K562 (cell line): Measurements from ENCODE around the gene TASP1. TPM values are rescaled to one million over a fixed set of nuclear protein-coding genes. Genes with fewer than 3 reads are reported as not detected.

ENCODE experiments used
- ATAC-seq: fragments of 200-7000 bp; cut with Tn5 transposase; 3 replicates; pipeline ENCODE4 v1.9.1; 2020; ENCODE audit warnings: moderate library complexity
- BruUV-seq: library from RNA; stranded (reverse); fragments of 400-500 nt; replicated peaks from 2 replicates; lab custom pipeline; 2021; lab: Mats Ljungman, UMichigan
- CTCF ChIA-PET: fragments of 300-600 bp; formaldehyde crosslinking; extraction: SDS; loops from one replicate; lab custom pipeline; 2021; ENCODE audit warnings: low intra/inter-chr PET ratio; lab: Yijun Ruan, JAX
- POLR2A ChIA-PET: fragments of 300-600, 350-650 bp; sonication (Branson Sonifier 250); formaldehyde crosslinking; extraction: SDS; loops from one replicate; lab custom pipeline; 2021; ENCODE audit warnings: antibody characterized with exemption, inconsistent platforms; lab: Yijun Ruan, JAX
- DNase-seq, 4 experiments: peaks; one replicate each; pipeline versions ENCODE4 v3.0.0 to v3.0.0-alpha.2; 2011 to 2018; ENCODE audit warnings: low spot score in 3 of 4, mixed read lengths in 3 of 4; ENCODE audit errors: extremely low read depth in 1 of 4
- FAIRE-seq: peaks from 2 replicates; lab custom pipeline; 2011; peaks lifted over from hg19 to GRCh38; lab: Jason Lieb, UNC
- H2AFZ ChIP-seq: 2 replicates; pipeline ENCODE4 v1.6.0; 2011; ENCODE audit warnings: low read depth, low read length, control low read depth, inconsistent platforms
- H3K27ac ChIP-seq: fragments of 200-600 bp; 3 replicates; pipeline ENCODE4 v1.8.0; 2011; ENCODE audit warnings: low read depth, mild to moderate bottlenecking, control low read depth, inconsistent platforms, low read length, moderate library complexity, mixed read lengths; ENCODE audit errors: extremely low read depth
- H3K27me3 ChIP-seq, 2 experiments: fragments of 300-600 bp in 1 of 2; 2 replicates in 1 of 2; 3 replicates in 1 of 2; pipeline versions ENCODE4 v1.6.0 to v1.8.0; 2011; ENCODE audit warnings: inconsistent platforms in 2 of 2, low read length in 2 of 2, mild to moderate bottlenecking in 1 of 2, mixed read lengths in 1 of 2, moderate library complexity in 1 of 2; ENCODE audit not compliant: control insufficient read depth in 2 of 2, insufficient read depth in 2 of 2
- H3K36me3 ChIP-seq: fragments of 300-600 bp; 3 replicates; pipeline ENCODE4 v1.8.0; 2011; ENCODE audit warnings: mild to moderate bottlenecking, low read length, inconsistent platforms; ENCODE audit not compliant: control insufficient read depth, insufficient read depth
- H3K4me1 ChIP-seq, 2 experiments: fragments of 200-600 bp in 1 of 2; replicated peaks in 1 of 2; 2 replicates in 1 of 2; 3 replicates in 1 of 2; pipeline versions ENCODE4 v1.5.1 to v1.8.0; 2011; ENCODE audit warnings: inconsistent platforms in 2 of 2, low read length in 2 of 2, mild to moderate bottlenecking in 1 of 2, mixed read lengths in 1 of 2, moderate library complexity in 1 of 2; ENCODE audit not compliant: control insufficient read depth in 2 of 2, insufficient read depth in 2 of 2
- H3K4me2 ChIP-seq: 2 replicates; pipeline ENCODE4 v1.6.1; 2011; ENCODE audit warnings: low read length, control low read depth, inconsistent platforms, mixed read lengths; ENCODE audit not compliant: insufficient read depth
- H3K4me3 ChIP-seq: fragments of 200-600 bp; sonication (generic), shearing (Covaris generic); 2 replicates; pipeline ENCODE4 v1.5.1; 2016; ENCODE audit warnings: control low read depth, inconsistent platforms
- H3K79me2 ChIP-seq: fragments of 200-600 bp; 3 replicates; pipeline ENCODE4 v1.8.0; 2011; ENCODE audit warnings: low read length, inconsistent platforms; ENCODE audit not compliant: control insufficient read depth, insufficient read depth
- H3K9ac ChIP-seq, 2 experiments: 2 replicates each; pipeline versions ENCODE4 v1.6.0 to v1.6.1; 2011; ENCODE audit warnings: low read depth in 2 of 2, low read length in 2 of 2, control low read depth in 1 of 2, inconsistent platforms in 1 of 2, mild to moderate bottlenecking in 1 of 2, mixed read lengths in 1 of 2; ENCODE audit not compliant: insufficient read depth in 1 of 2
- H3K9me1 ChIP-seq: one replicate; pipeline ENCODE4 v1.6.0; 2011; ENCODE audit warnings: inconsistent platforms, mild to moderate bottlenecking, low read length, moderate library complexity; ENCODE audit not compliant: control insufficient read depth, insufficient read depth
- H3K9me3 ChIP-seq: replicated peaks from 2 replicates; pipeline ENCODE4 v1.5.1; 2011; ENCODE audit warnings: low read depth, low read length, inconsistent platforms; ENCODE audit not compliant: control insufficient read depth, insufficient read depth
- H4K20me1 ChIP-seq: replicated peaks from 2 replicates; pipeline ENCODE4 v1.6.1; 2011; ENCODE audit warnings: low read length, inconsistent platforms, mixed read lengths; ENCODE audit not compliant: control insufficient read depth, insufficient read depth
- CBFA2T3 ChIP-seq: fragments of 450-650 bp; IDR thresholded peaks from 2 replicates; pipeline ENCODE4 v1.6.1; 2017
- CREB1 ChIP-seq, 2 experiments: sonication (generic) in 1 of 2; formaldehyde crosslinking in 1 of 2; IDR thresholded peaks; 2 replicates each; pipeline versions ENCODE4 v1.6.1 to v1.8.0; 2012 to 2022; ENCODE audit warnings: inconsistent platforms in 1 of 2, mild to moderate bottlenecking in 1 of 2, missing genetic modification reagents in 1 of 2, moderate library complexity in 1 of 2
- ELK1 ChIP-seq: sonication (generic); formaldehyde crosslinking; IDR thresholded peaks from 2 replicates; pipeline ENCODE4 v1.8.1; 2022; ENCODE audit warnings: missing genetic modification reagents
- MLX ChIP-seq, 2 experiments: fragments of 450-650 bp in 1 of 2; sonication (generic) in 1 of 2; formaldehyde crosslinking; conservative IDR thresholded peaks; 2 replicates each; pipeline versions ENCODE4 v1.4.0 to v1.8.1; 2020 to 2022; ENCODE audit warnings: mild to moderate bottlenecking in 1 of 2, missing genetic modification reagents in 1 of 2
- MTA2 ChIP-seq: fragments of 450-650 bp; IDR thresholded peaks from 2 replicates; pipeline ENCODE4 v1.6.1; 2016; ENCODE audit warnings: low read depth
- MXD1 ChIP-seq: fragments of 250-450 bp; sonication (Bioruptor Pico); IDR thresholded peaks from 2 replicates; pipeline ENCODE4 v1.8.0; 2021; ENCODE audit warnings: borderline replicate concordance, mild to moderate bottlenecking, moderate library complexity; ENCODE audit not compliant: poor library complexity, severe bottlenecking
- RBBP5 ChIP-seq: fragments of 200-600 bp; sonication (generic); IDR thresholded peaks from 2 replicates; pipeline ENCODE4 v1.6.1; 2012; ENCODE audit warnings: borderline replicate concordance, mild to moderate bottlenecking, low read length, control low read depth, inconsistent platforms; ENCODE audit not compliant: insufficient read depth, poor library complexity, severe bottlenecking
- SRSF1 ChIP-seq: fragments of 200-400 bp; formaldehyde crosslinking; IDR thresholded peaks from 2 replicates; pipeline ENCODE4 v1.6.1; 2017; ENCODE audit warnings: mild to moderate bottlenecking, low read depth, low read length, moderate library complexity
- ZNF197 ChIP-seq: fragments of 200-800 bp; sonication (Bioruptor generic); IDR thresholded peaks from 2 replicates; pipeline ENCODE4 v1.6.1; 2016; ENCODE audit warnings: low read depth, missing genetic modification characterization, missing compliant biosample characterization
- WGBS: fragments of 100-300 bp; shearing (Covaris generic); methylation state at CpG from one replicate; pipeline ENCODE4 v1.1.6; 2016; ENCODE audit warnings: low coverage, mixed read lengths; ENCODE audit not compliant: insufficient coverage; ENCODE audit errors: missing lambda C conversion rate; 5-methylcytosine and 5-hydroxymethylcytosine counted together
- in situ Hi-C: fragments of 300-500 bp; cut with MboI; formaldehyde crosslinking; loops from 4 replicates; pipeline ENCODE4 v1.15.0; 2018; ENCODE audit warnings: inconsistent platforms, mixed read lengths
- intact Hi-C: fragments of 100-400 bp; cut with micrococcal nuclease; formaldehyde crosslinking; loops from 2 replicates; pipeline ENCODE4 v1.14.2; 2022
- polyA plus RNA-seq, 8 experiments: library from polyadenylated mRNA; depleted of rRNA in 4 of 8; stranded (reverse) in 5 of 8; unstranded in 3 of 8; fragments of >200 nt; fragmentation: Nextera tagmentation in 2 of 8; fragmentation: Illumina TruSeq in 1 of 8; extraction: Ambion mirVana in 2 of 8; extraction: Trizol in 1 of 8; gene quantifications; 2 replicates each; pipeline versions ENCODE4 v1.2.1 to v1.2.3, GENCODE V29; 2011 to 2014; ENCODE audit warnings: inconsistent platforms in 1 of 8, missing spikeins in 1 of 8
- total RNA-seq, 7 experiments: library from RNA; depleted of rRNA in 6 of 7; stranded (reverse); fragments of >200 nt in 6 of 7; fragmentation: Illumina TruSeq in 2 of 7; extraction: Trizol in 2 of 7; gene quantifications; 2 replicates each; pipeline versions ENCODE4 v1.2.1 to v1.2.3, GENCODE V29; 2011 to 2021; ENCODE audit warnings: low replicate concordance in 1 of 7
- TF ChIP-seq, protein P1 (sequence below): fragments of 250-450 bp; sonication (Bioruptor Pico); IDR thresholded peaks from 2 replicates; pipeline ENCODE4 v1.5.0; 2021

TASP1 gene
- total and polyA plus RNA-seq, 9 of the 15 experiments (the other 6 are each of a cell fraction or from before 2014, with no cell fraction given), result 3.7 to 10.6 (median 6.4) TPM

DNA sequence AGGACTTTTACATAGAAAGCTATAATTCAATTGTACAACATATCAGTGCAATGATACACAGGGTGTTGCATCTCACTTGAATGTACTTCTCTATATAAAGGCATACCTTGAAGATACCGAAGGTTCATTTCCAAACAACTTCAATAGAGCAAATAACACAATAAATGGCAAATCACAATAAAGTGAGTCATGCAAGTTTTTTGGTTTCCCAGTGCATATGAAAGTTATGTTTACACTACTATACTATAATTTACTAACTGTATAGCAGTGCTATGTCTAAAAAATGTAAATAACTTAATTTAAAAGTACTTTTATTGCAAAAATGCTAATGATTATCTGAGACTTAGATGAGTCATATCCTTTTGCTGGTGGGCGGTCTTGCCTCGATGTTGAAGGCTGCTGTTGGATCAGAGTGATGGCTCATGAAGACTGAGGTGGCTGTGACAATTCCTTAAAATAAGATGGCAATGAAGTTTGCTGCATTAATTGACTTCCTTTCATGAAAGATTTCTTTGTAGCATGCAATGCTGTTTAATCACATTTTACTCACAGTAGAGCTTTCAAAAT, 188.8 kb downstream of the TASP1 start:
- POLR2A ChIA-PET, result no interaction called here
- no peak overlapping the region for H3K27ac ChIP-seq
- ATAC-seq (no peak), FAIRE-seq (no peak), DNase-seq (no peak)
- no peak overlapping the region for H3K4me3 ChIP-seq
- no peak overlapping the region for H3K9ac ChIP-seq
- H3K9me3 ChIP-seq, result no peaks in the 10 kb centered on the region
- in situ Hi-C loops, result no loop called here
- intact Hi-C loops, result loop anchor here (10.0 kb wide), 1 partner anchor 95 kb away; no protein-coding TSS in a partner anchor
- H4K20me1 ChIP-seq, result no peaks in the 10 kb centered on the region
- H3K4me2 ChIP-seq, result no peak overlapping the region
- no peaks in the 10 kb centered on the region for H3K27me3 ChIP-seq
- no peak overlapping the region for H2AFZ ChIP-seq
- H3K79me2 ChIP-seq, result no peaks in the 10 kb centered on the region
- BruUV-seq, result no TSS peak
- H3K4me1 ChIP-seq, result no peaks in the 10 kb centered on the region
- CTCF ChIA-PET, result no interaction called here
- H3K36me3 ChIP-seq, result no peaks in the 10 kb centered on the region
- 71% methylated on average over 3 of the region's 3 CpGs for WGBS
- TF ChIP-seq MLX (CRISPR knock-in tag; conservative IDR thresholded peaks at IDR 0.05) (no peak), ZNF197 (CRISPR knock-in tag) (no peak), MXD1 (CRISPR knock-in tag) (no peak), MTA2 (no peak), SRSF1 (no peak), CBFA2T3 (no peak), ELK1 (CRISPR knock-in tag) (no peak), CREB1 (IDR thresholded peaks at IDR 0.05) (no peak), CREB1 (CRISPR knock-in tag; IDR thresholded peaks at IDR 0.05) (no peak), RBBP5 (no peak)
- TF ChIP-seq, protein P1, sequence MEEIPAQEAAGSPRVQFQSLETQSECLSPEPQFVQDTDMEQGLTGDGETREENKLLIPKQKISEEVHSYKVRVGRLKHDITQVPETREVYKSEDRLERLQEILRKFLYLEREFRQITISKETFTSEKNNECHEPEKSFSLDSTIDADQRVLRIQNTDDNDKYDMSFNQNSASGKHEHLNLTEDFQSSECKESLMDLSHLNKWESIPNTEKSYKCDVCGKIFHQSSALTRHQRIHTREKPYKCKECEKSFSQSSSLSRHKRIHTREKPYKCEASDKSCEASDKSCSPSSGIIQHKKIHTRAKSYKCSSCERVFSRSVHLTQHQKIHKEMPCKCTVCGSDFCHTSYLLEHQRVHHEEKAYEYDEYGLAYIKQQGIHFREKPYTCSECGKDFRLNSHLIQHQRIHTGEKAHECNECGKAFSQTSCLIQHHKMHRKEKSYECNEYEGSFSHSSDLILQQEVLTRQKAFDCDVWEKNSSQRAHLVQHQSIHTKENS (CRISPR knock-in tag), result no peak
- H3K9me1 ChIP-seq, result no peaks in the 10 kb centered on the region
